HG03095 (cell line): Measurements from ENCODE around the gene TOGARAM2.

ENCODE experiments used
- ATAC-seq: cut with Tn5 transposase; IDR thresholded peaks from one replicate; pipeline ENCODE4 v1.9.1; 2021; ENCODE audit warnings: moderate library complexity; ENCODE audit not compliant: unreplicated experiment

Gene TOGARAM2

GRCh38 chr2:28981016-28981441, at the start of gene TOGARAM2:
TSS of gene TOGARAM2 (plus strand) at chr2:28981298. CDS start at chr2:28994835, 13,537 bp downstream.
- no peak for ATAC-seq

- ATAC-seq = no peak
These were observed 46.3 kb upstream of the TOGARAM2 start for GRCh38 chr2:28934769-28935168.

- no peak for ATAC-seq
These were observed 40.1 kb upstream of the TOGARAM2 start for GRCh38 chr2:28941008-28941407.

GRCh38 chr2:28944535-28945248, 36.4 kb upstream of the TOGARAM2 start:
- no peak for ATAC-seq

GRCh38 chr2:28948160-28948559, 32.9 kb upstream of the TOGARAM2 start:
- no peak for ATAC-seq

GRCh38 chr2:28949190-28949589, 31.9 kb upstream of the TOGARAM2 start:
- ATAC-seq = no peak

- no peak for ATAC-seq
These were observed 31.3 kb upstream of the TOGARAM2 start for GRCh38 chr2:28949617-28950305.

- no peak for ATAC-seq
These were observed 30.0 kb upstream of the TOGARAM2 start for GRCh38 chr2:28950941-28951630.

- no peak for ATAC-seq
These were observed 28.9 kb upstream of the TOGARAM2 start for GRCh38 chr2:28951910-28952835.

GRCh38 chr2:28952836-28953211, 28.3 kb upstream of the TOGARAM2 start:
- no peak for ATAC-seq

GRCh38 chr2:28955467-28955866, 25.6 kb upstream of the TOGARAM2 start:
- ATAC-seq = no peak

- no peak for ATAC-seq
These were observed 24.7 kb upstream of the TOGARAM2 start for GRCh38 chr2:28956415-28956826.

GRCh38 chr2:28956890-28957289, 24.2 kb upstream of the TOGARAM2 start:
- no peak for ATAC-seq

- no peak for ATAC-seq
These were observed 22.4 kb upstream of the TOGARAM2 start for GRCh38 chr2:28958689-28959088.

- no peak for ATAC-seq
These were observed 20.7 kb upstream of the TOGARAM2 start for GRCh38 chr2:28960401-28960800.

GRCh38 chr2:28962505-28962904, 18.6 kb upstream of the TOGARAM2 start:
- ATAC-seq = no peak

GRCh38 chr2:28970464-28971160, 10.5 kb upstream of the TOGARAM2 start:
- ATAC-seq = no peak

- ATAC-seq = no peak
These were observed 8.2 kb upstream of the TOGARAM2 start for GRCh38 chr2:28972778-28973335.

- no peak for ATAC-seq
These were observed 6.8 kb upstream of the TOGARAM2 start for GRCh38 chr2:28974252-28974651.

- no peak for ATAC-seq
These were observed 5.4 kb upstream of the TOGARAM2 start for GRCh38 chr2:28975671-28976070.
